ENCODE measurements around the gene THADA.

DNA sequence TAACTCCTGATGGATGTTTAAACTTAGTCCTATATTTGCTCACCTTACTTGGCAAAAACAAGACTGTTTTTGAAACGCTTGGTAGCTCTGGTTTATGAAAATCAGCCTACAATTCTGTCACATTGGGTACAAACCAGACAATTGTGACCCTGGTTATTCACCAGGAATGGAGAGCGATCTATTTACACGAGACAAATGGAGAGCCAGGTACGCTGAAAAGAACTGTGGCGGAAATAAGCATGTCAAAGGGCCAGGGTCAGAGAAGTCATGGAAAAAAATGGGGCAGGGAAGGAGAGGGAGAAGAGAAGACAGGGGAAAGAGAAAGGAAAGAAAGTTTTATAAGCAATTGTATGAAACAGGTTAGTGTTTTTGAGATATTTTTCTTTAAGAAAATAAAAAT, 250.0 kb downstream of the THADA start:
- TF ChIP-seq POLR2AphosphoS5 (IDR thresholded peaks at IDR 0.05) (no peak), CTCF (IDR thresholded peaks at IDR 0.05) (no peak), POLR2A (IDR thresholded peaks at IDR 0.05) (no peak), EP300 (IDR thresholded peaks at IDR 0.05) (no peak)

Data from upper lobe of left lung (tissue), 4 donors.